Subcutaneous adipose tissue (tissue), 4 donors: ENCODE results near the gene CMIP. TPM values are rescaled to one million over a fixed set of nuclear protein-coding genes. Genes with fewer than 3 reads are reported as not detected.

Experiments
- total RNA-seq, 4 donors: library from RNA; depleted of rRNA; stranded (reverse); fragments of >200 nt; gene quantifications; one replicate each; pipeline ENCODE4 v1.1.0, GENCODE V29; 2016
- TF ChIP-seq, protein P1 (sequence below): fragments of 450-650 bp; IDR thresholded peaks from one replicate; pipeline ENCODE4 v1.5.1; 2016; ENCODE audit warnings: low read depth, mild to moderate bottlenecking, control low read depth, antibody characterized with exemption, moderate library complexity

The CMIP gene
- total RNA-seq, 4 donors from 2014 or later, result 19.9 to 40.3 (median 26.0) TPM

DNA sequence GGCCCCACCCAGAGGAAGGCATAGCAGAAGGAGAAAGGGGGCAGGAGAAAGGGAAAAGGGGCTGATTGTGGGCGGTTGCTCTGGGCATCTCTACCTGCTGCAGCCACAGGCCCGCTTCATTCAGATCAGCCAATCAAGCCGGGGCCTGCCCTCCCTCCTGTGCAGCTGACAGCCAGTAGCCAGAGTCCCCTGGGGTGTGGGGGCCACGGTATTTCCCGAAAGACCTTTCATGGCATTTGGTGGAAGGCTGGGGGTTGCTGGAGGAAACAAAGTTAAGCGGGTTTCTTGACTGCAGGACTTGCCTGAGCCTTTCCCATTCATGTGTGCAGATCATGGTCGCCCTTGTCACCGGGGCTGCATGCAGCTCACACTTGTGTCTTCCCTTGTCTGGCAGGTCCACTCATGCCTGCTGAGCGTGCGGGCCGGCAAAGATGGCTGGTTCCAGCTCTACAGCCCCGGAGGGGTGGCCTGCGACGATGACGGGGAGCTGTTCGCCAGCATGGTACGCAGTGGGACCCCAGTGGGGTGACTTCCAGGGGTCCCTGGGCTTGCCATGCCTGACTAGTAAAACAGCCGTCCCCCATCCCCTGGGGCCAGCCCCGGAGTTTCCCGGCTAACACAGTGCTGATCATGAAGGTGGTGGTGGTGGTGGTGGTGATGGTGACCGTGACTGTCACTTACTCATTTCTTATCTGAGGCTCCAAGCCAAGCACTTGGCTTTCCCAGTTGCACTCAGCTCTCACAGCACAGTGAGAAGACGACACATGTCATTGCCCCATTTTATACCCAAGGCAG, 251.8 kb downstream of the CMIP start:
- TF ChIP-seq, protein P1, sequence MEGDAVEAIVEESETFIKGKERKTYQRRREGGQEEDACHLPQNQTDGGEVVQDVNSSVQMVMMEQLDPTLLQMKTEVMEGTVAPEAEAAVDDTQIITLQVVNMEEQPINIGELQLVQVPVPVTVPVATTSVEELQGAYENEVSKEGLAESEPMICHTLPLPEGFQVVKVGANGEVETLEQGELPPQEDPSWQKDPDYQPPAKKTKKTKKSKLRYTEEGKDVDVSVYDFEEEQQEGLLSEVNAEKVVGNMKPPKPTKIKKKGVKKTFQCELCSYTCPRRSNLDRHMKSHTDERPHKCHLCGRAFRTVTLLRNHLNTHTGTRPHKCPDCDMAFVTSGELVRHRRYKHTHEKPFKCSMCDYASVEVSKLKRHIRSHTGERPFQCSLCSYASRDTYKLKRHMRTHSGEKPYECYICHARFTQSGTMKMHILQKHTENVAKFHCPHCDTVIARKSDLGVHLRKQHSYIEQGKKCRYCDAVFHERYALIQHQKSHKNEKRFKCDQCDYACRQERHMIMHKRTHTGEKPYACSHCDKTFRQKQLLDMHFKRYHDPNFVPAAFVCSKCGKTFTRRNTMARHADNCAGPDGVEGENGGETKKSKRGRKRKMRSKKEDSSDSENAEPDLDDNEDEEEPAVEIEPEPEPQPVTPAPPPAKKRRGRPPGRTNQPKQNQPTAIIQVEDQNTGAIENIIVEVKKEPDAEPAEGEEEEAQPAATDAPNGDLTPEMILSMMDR, result no peak

DNA sequence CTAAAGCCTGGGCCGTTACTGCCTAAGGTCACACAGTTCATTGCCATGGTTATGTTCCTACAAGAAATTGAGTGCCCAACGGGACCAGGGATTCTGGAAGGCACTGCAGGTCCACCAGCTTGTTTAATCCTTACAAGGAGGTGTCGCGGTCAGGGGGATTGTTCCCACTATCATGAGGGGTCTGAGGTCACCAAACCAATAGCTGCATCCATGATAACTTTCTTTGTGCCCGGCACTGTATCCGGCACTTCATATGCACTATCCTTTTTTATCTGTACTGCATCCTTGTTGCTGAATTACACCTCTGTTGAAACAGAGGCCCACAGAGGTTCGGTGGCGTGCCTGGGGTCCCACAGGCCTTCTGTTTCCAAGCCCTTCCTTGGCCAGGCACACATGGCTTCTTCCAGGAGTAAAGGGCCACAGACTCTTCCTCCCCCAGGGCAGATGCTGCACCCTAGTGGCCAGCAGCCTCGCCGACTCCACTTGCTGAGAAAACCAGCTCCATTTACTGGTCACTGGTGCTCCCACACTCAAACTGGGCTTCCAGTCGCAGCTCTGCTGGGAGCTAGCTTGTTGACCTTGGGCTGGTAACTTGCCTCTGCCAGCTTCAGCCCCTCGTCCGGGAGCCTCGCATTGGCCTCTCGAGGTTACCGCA, 252.5 kb downstream of the CMIP start:
- TF ChIP-seq, protein P1, result no peak

DNA sequence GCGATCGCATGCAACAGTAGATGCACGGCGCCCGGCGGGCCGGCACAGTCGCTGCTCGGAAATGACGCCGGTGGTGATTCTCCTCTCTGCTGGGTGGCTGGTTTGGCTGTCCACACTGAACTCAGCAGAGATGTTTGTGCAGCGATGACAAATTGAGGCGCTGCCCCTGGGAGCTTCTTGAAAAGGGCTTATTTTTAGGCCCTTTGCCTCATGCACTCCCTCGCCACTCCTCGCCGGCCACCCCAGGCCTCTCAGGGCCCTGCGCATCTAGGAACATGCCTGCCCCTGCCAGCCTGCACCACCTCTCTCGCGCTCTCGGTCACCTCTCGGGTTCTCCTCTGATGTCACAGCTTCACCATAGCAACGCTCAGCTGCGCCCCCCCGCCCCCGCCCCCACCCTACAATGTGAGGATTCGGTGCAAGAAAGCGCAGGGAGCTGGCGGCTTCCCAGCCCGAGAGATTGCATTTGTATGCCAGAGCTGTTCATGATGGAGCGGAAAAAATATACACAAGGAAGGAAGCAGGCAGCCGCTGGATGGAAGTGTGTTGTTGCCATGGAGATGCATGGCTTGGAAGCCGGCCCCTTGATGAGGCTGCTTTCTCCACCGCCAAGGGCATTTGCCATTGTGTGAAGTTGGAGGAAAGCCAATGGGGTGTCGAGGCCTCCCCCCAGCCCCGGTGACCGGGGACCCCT, 253.2 kb downstream of the CMIP start:
- TF ChIP-seq, protein P1, result no peak

DNA sequence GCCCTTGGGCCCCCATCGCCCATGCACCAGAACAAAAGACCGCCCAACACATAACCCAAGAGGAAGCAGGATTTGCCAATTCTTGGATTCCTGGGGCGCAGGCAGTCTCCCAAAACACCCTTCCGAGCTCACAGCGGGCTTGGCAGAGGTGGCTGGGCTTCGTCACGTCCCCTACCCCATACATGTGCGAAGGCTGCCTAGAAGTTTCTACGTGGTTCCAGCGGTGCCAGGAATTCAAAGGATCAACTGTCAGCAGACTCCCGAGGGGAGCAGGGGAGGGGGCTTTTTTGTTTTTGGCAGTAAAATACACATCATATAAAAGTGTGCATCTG, 253.7 kb downstream of the CMIP start:
- TF ChIP-seq, protein P1, result no peak

GRCh38 chr16:81699596-81699995, 255.0 kb downstream of the CMIP start:
- TF ChIP-seq, protein P1, result no peak

DNA sequence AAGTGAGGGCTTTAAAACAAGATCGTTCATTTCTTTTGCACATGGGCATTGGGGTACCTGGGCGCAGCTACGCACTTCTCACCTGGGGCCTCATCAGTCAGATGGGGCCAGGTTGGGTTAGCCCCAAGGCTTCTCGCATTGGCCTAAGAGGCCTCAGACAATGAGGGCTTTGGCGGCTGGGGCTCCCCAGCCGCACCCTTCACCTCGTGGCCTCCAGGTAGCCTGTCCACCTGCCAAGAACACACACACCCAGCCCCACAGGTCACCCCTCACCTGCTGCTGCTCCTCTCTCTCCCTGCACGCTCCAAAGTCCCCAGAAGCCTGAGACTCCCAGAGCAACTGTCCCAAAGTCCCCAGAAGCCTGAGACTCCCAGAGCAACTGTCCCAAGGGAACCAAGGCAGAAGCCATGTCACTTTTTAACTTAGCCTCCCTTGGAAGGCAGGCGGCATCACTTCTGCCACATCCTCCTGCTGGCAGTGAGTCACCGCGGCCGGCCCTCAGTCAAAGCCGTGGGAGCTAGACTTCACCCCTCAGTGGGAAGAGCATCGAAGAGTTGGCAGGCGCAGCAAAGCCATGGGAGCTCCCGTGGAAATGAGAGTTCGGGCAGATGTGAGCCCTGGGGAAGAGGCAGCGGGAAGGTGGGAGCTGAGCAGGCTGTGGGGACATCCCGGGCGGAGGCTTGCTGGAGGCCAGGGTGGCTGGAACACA, 255.6 kb downstream of the CMIP start:
- TF ChIP-seq, protein P1, result no peak
